Skeletal muscle tissue (tissue), 4 donors: ENCODE data around the gene ROBO1. TPM values are rescaled to one million over a fixed set of nuclear protein-coding genes. Genes with fewer than 3 reads are reported as not detected.

Source experiments
- H3K27ac ChIP-seq: one replicate; pipeline ENCODE4 v1.7.0; 2013; ENCODE audit warnings: mild to moderate bottlenecking, low read depth, low read length, inconsistent platforms
- H3K27me3 ChIP-seq, 3 donors: one replicate each; pipeline ENCODE4 v1.7.0; 2013; ENCODE audit warnings: low read length in 3 of 3; ENCODE audit not compliant: control insufficient read depth in 3 of 3, insufficient read depth in 3 of 3
- H3K36me3 ChIP-seq, 3 donors: one replicate each; pipeline ENCODE4 v1.7.0; 2013; ENCODE audit warnings: low read length in 3 of 3; ENCODE audit not compliant: control insufficient read depth in 3 of 3, insufficient read depth in 3 of 3
- H3K4me1 ChIP-seq, 3 donors: one replicate each; pipeline ENCODE4 v1.7.0; 2013; ENCODE audit warnings: low read length in 3 of 3, mild to moderate bottlenecking in 3 of 3; ENCODE audit not compliant: control insufficient read depth in 3 of 3, insufficient read depth in 3 of 3
- H3K4me3 ChIP-seq, 3 donors: one replicate each; pipeline ENCODE4 v1.7.0; 2013; ENCODE audit warnings: low read length in 3 of 3
- H3K9ac ChIP-seq, 3 donors: one replicate each; pipeline ENCODE4 v1.7.0; 2013; ENCODE audit warnings: low read length in 3 of 3, mild to moderate bottlenecking in 3 of 3, moderate library complexity in 2 of 3, low read depth in 1 of 3
- H3K9me3 ChIP-seq, 3 donors: one replicate each; pipeline ENCODE4 v1.7.0; 2013; ENCODE audit warnings: low read length in 3 of 3; ENCODE audit not compliant: control insufficient read depth in 3 of 3
- total RNA-seq: library from RNA; depleted of rRNA; stranded (reverse); fragments of >200 nt; gene quantifications from one replicate; pipeline ENCODE4 v1.2.3, GENCODE V29; 2014
- donor health status: Osteomylitis.

The ROBO1 gene
- total RNA-seq, 1 donor from 2014 or later = 20.4 TPM

- no peak overlapping the region for H3K27ac ChIP-seq
- no peak overlapping the region for H3K4me3 ChIP-seq
- peak overlapping the region in 1 of 3 donors; percentile 19 for H3K9ac ChIP-seq
- H3K4me1 ChIP-seq = peaks cover 3 to 23% (median 15%) of the 10 kb centered on the region in 3 donors
- H3K36me3 ChIP-seq = no peaks in the 10 kb centered on the region
- H3K9me3 ChIP-seq = no peaks in the 10 kb centered on the region
- H3K27me3 ChIP-seq = no peaks in the 10 kb centered on the region
Observed at GRCh38 chr3:79015854-79016253, 751.9 kb downstream of the ROBO1 start.

- H3K36me3 ChIP-seq = no peaks in the 10 kb centered on the region
- H3K9me3 ChIP-seq = no peaks in the 10 kb centered on the region
- peak overlapping the region in 1 of 3 donors; percentile 8 for H3K4me3 ChIP-seq
- H3K9ac ChIP-seq = peak overlapping the region in 1 of 3 donors; percentile 24
- peak overlapping the region; percentile 43 for H3K27ac ChIP-seq
- H3K4me1 ChIP-seq = peaks cover 0 to 23% (median 14%) of the 10 kb centered on the region in 3 donors
- no peaks in the 10 kb centered on the region for H3K27me3 ChIP-seq
Observed at GRCh38 chr3:79012946-79013362, 754.8 kb downstream of the ROBO1 start.

GRCh38 chr3:79012530-79012913 lies 755.3 kb downstream of the ROBO1 start:
- peak overlapping the region; percentile 43 for H3K27ac ChIP-seq
- H3K27me3 ChIP-seq = no peaks in the 10 kb centered on the region
- no peaks in the 10 kb centered on the region for H3K36me3 ChIP-seq
- peak overlapping the region in 1 of 3 donors; percentile 8 for H3K4me3 ChIP-seq
- peak overlapping the region in 1 of 3 donors; percentile 24 for H3K9ac ChIP-seq
- H3K9me3 ChIP-seq = no peaks in the 10 kb centered on the region
- H3K4me1 ChIP-seq = peaks cover 0 to 23% (median 11%) of the 10 kb centered on the region in 3 donors

- H3K9ac ChIP-seq = peak overlapping the region in 1 of 3 donors; percentile 24
- H3K27ac ChIP-seq = peak overlapping the region; percentile 43
- H3K4me3 ChIP-seq = no peak overlapping the region
- H3K36me3 ChIP-seq = no peaks in the 10 kb centered on the region
- peaks cover 0 to 23% (median 11%) of the 10 kb centered on the region in 3 donors for H3K4me1 ChIP-seq
- no peaks in the 10 kb centered on the region for H3K9me3 ChIP-seq
- H3K27me3 ChIP-seq = no peaks in the 10 kb centered on the region
Observed at GRCh38 chr3:79011821-79012529, 755.8 kb downstream of the ROBO1 start.

- Histone ChIP-seq H3K9ac (no peak overlapping the region), H3K4me1 (peaks cover 0 to 18% (median 8%) of the 10 kb centered on the region in 3 donors), H3K9me3 (no peaks in the 10 kb centered on the region), H3K27me3 (no peaks in the 10 kb centered on the region), H3K27ac (no peak overlapping the region), H3K36me3 (no peaks in the 10 kb centered on the region), H3K4me3 (no peak overlapping the region)
Observed at GRCh38 chr3:79009861-79010260, 757.9 kb downstream of the ROBO1 start.

- H3K36me3 ChIP-seq = no peaks in the 10 kb centered on the region
- H3K4me3 ChIP-seq = no peak overlapping the region
- H3K9ac ChIP-seq = no peak overlapping the region
- no peak overlapping the region for H3K27ac ChIP-seq
- H3K27me3 ChIP-seq = no peaks in the 10 kb centered on the region
- no peaks in the 10 kb centered on the region for H3K9me3 ChIP-seq
- H3K4me1 ChIP-seq = no peaks in the 10 kb centered on the region
Observed at GRCh38 chr3:79006077-79006476, 761.7 kb downstream of the ROBO1 start.

- Histone ChIP-seq H3K4me3 (no peak overlapping the region), H3K9ac (no peak overlapping the region), H3K27ac (no peak overlapping the region), H3K27me3 (no peaks in the 10 kb centered on the region), H3K9me3 (no peaks in the 10 kb centered on the region), H3K36me3 (no peaks in the 10 kb centered on the region), H3K4me1 (no peaks in the 10 kb centered on the region)
Observed at GRCh38 chr3:79005084-79005483, 762.7 kb downstream of the ROBO1 start.

- no peaks in the 10 kb centered on the region for H3K9me3 ChIP-seq
- H3K27ac ChIP-seq = no peak overlapping the region
- H3K27me3 ChIP-seq = no peaks in the 10 kb centered on the region
- no peak overlapping the region for H3K4me3 ChIP-seq
- no peaks in the 10 kb centered on the region for H3K4me1 ChIP-seq
- H3K9ac ChIP-seq = no peak overlapping the region
- no peaks in the 10 kb centered on the region for H3K36me3 ChIP-seq
Observed at GRCh38 chr3:79003994-79004393, 763.8 kb downstream of the ROBO1 start.

- H3K27me3 ChIP-seq = no peaks in the 10 kb centered on the region
- no peaks in the 10 kb centered on the region for H3K9me3 ChIP-seq
- no peaks in the 10 kb centered on the region for H3K36me3 ChIP-seq
- H3K4me1 ChIP-seq = no peaks in the 10 kb centered on the region
- H3K27ac ChIP-seq = no peak overlapping the region
- no peak overlapping the region for H3K4me3 ChIP-seq
- no peak overlapping the region for H3K9ac ChIP-seq
Observed at GRCh38 chr3:79002465-79003372, 765.1 kb downstream of the ROBO1 start.

GRCh38 chr3:79001255-79001654 lies 766.5 kb downstream of the ROBO1 start:
- Histone ChIP-seq H3K4me1 (no peaks in the 10 kb centered on the region), H3K27me3 (no peaks in the 10 kb centered on the region), H3K9me3 (no peaks in the 10 kb centered on the region), H3K36me3 (no peaks in the 10 kb centered on the region), H3K9ac (no peak overlapping the region), H3K4me3 (no peak overlapping the region), H3K27ac (no peak overlapping the region)
